Right lobe of liver (tissue), 4 donors: Measurements from ENCODE around the gene RAB42.

ENCODE experiments used
- POLR2A ChIP-seq: fragments of 450-650 bp; IDR thresholded peaks from one replicate; pipeline ENCODE4 v1.6.1; 2017; ENCODE audit warnings: antibody characterized with exemption, mild to moderate bottlenecking
- TF ChIP-seq, protein P1 (sequence below), 4 donors: fragments of 200-600 bp in 3 of 4; fragments of 450-650 bp in 1 of 4; IDR thresholded peaks; one replicate each; pipeline versions ENCODE4 v1.5.1 to v1.8.0; 2016 to 2022; ENCODE audit warnings: antibody characterized with exemption in 4 of 4, mild to moderate bottlenecking in 2 of 4
- donor health status: DM: no; HTN: no; CAD: no.
- donor health status: DM: no; HTN: no; CAD: no.
- donor health status: DM: no; HTN: yes; CAD: no.

DNA sequence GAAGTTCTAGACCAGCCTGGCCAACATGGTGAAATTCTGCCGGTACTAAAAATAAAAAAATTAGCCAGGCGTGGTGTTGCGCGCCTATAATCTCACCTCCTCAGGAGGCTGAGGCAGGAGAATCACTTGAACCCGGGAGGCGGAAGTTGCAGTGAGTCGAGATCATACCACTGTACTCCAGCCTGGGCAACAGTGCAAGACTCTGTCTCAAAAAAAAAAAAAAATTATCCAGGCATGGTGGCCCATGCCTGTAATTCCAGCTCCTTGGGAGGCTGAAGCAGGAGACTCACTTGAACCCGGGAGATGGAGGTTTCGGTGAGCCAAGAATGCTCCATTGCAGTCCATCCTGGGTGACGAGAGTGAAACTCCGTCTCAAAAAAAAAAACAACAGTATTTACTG lies 18.5 kb upstream of the RAB42 start:
- TF ChIP-seq POLR2A: no peak
- TF ChIP-seq, protein P1, sequence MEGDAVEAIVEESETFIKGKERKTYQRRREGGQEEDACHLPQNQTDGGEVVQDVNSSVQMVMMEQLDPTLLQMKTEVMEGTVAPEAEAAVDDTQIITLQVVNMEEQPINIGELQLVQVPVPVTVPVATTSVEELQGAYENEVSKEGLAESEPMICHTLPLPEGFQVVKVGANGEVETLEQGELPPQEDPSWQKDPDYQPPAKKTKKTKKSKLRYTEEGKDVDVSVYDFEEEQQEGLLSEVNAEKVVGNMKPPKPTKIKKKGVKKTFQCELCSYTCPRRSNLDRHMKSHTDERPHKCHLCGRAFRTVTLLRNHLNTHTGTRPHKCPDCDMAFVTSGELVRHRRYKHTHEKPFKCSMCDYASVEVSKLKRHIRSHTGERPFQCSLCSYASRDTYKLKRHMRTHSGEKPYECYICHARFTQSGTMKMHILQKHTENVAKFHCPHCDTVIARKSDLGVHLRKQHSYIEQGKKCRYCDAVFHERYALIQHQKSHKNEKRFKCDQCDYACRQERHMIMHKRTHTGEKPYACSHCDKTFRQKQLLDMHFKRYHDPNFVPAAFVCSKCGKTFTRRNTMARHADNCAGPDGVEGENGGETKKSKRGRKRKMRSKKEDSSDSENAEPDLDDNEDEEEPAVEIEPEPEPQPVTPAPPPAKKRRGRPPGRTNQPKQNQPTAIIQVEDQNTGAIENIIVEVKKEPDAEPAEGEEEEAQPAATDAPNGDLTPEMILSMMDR (IDR thresholded peaks at IDR 0.05): no peak
